K562 (cell line): Measurements from ENCODE around the gene COL1A1.

ENCODE experiments used
- ATF3 ChIP-seq, 2 experiments: fragments of 450-650 bp in 1 of 2; sonication (generic) in 1 of 2; formaldehyde crosslinking in 1 of 2; IDR thresholded peaks in 1 of 2; conservative IDR thresholded peaks in 1 of 2; 2 replicates each; pipeline versions ENCODE4 v1.6.1 to v1.8.1; 2016 to 2023; ENCODE audit warnings: mild to moderate bottlenecking in 2 of 2, moderate library complexity in 2 of 2, inconsistent platforms in 1 of 2, missing genetic modification reagents in 1 of 2
- CBX1 ChIP-seq: sonication (generic); IDR thresholded peaks from 2 replicates; pipeline ENCODE4 v1.6.1; 2016; ENCODE audit warnings: antibody characterized with exemption, low read depth, mild to moderate bottlenecking
- CTCF ChIP-seq, 3 experiments: IDR thresholded peaks in 2 of 3; conservative IDR thresholded peaks in 1 of 3; 2 replicates each; pipeline ENCODE4 v1.5.1; 2011 to 2012; ENCODE audit warnings: low read length in 3 of 3, mild to moderate bottlenecking in 3 of 3, control low read depth in 2 of 3, improper control_type of control experiment in 1 of 3, inconsistent platforms in 1 of 3, low read depth in 1 of 3, mixed read lengths in 1 of 3, moderate library complexity in 1 of 3; ENCODE audit not compliant: insufficient read depth in 2 of 3
- MAFG ChIP-seq: fragments of 450-650 bp; conservative IDR thresholded peaks from 2 replicates; pipeline ENCODE4 v1.6.1; 2016; ENCODE audit warnings: missing genetic modification characterization, missing compliant biosample characterization
- MAZ ChIP-seq, 2 experiments: fragments of 450-650 bp in 1 of 2; sonication (generic) in 1 of 2; formaldehyde crosslinking; IDR thresholded peaks in 1 of 2; conservative IDR thresholded peaks in 1 of 2; 2 replicates each; pipeline versions ENCODE4 v1.4.0 to v1.5.0; 2020; ENCODE audit warnings: mild to moderate bottlenecking in 1 of 2, missing genetic modification reagents in 1 of 2
- RAD21 ChIP-seq, 2 experiments: fragments of 250-450 bp in 1 of 2; fragments of 450-650 bp in 1 of 2; sonication (Bioruptor Pico) in 1 of 2; formaldehyde crosslinking in 1 of 2; IDR thresholded peaks in 1 of 2; conservative IDR thresholded peaks in 1 of 2; 2 replicates each; pipeline versions ENCODE4 v1.4.0 to v1.8.0; 2020 to 2022; ENCODE audit warnings: mild to moderate bottlenecking in 2 of 2, moderate library complexity in 1 of 2
- SREBF2 ChIP-seq: sonication (generic); formaldehyde crosslinking; IDR thresholded peaks from 2 replicates; pipeline ENCODE4 v1.4.0; 2020; ENCODE audit warnings: mild to moderate bottlenecking, missing genetic modification reagents
- TBP ChIP-seq: optimal IDR thresholded peaks from 2 replicates; pipeline ENCODE3; 2011; ENCODE audit warnings: low read depth, low read length, improper control_type of control experiment
- ZNF395 ChIP-seq: fragments of 200-800 bp; sonication (Bioruptor generic); IDR thresholded peaks from 2 replicates; pipeline ENCODE4 v1.6.1; 2017; ENCODE audit warnings: missing genetic modification characterization, missing compliant biosample characterization

DNA sequence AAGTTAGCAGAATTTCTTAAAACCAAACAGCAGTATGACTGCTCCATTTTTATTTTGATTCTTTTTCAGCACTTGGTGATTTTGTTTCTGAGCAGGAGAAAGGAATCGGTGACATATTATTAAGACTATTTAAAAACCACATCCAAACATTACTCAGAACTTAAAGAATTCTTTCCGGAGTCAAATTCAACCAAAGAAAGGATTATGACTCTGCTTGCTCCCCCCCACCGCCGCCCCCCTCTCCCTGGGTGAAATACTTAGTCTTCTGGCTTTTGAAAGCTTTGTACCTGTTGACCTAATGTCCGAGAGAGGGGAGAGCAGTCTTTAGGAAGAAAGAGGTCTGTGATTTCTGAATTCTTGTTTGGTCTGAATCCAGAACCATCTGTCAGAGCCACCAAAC lies 17.9 kb upstream of the COL1A1 start:
- TF ChIP-seq CTCF (IDR thresholded peaks at IDR 0.05 in 2 of 3, conservative IDR thresholded peaks at IDR 0.05 in 1 of 3; ENCODE audit: insufficient read depth in 2 of 3, low read depth in 1 of 3, low read length in 3 of 3) = no peak
- TF ChIP-seq MAZ (CRISPR knock-in tag; conservative IDR thresholded peaks at IDR 0.05 in 1 of 2, IDR thresholded peaks at IDR 0.05 in 1 of 2) = no peak
- TF ChIP-seq RAD21 (CRISPR knock-in tag; conservative IDR thresholded peaks at IDR 0.05 in 1 of 2, IDR thresholded peaks at IDR 0.05 in 1 of 2) = no peak
- no peak for TF ChIP-seq ATF3 (IDR thresholded peaks at IDR 0.05)
- TF ChIP-seq ATF3 (CRISPR knock-in tag; conservative IDR thresholded peaks at IDR 0.05) = no peak
- TF ChIP-seq CBX1 = no peak
- TF ChIP-seq ZNF395 (CRISPR knock-in tag) = no peak
- TF ChIP-seq TBP = no peak
- TF ChIP-seq MAFG (tag) = no peak
- no peak for TF ChIP-seq SREBF2 (CRISPR knock-in tag)
